OCI-LY3 (cell line): ENCODE measurements around the gene OLIG2.

Source experiments
- H2AFZ ChIP-seq: fragments of 200-600, 300-600 bp; shearing (Covaris generic); 2 replicates; pipeline ENCODE4 v1.6.0; 2014; ENCODE audit warnings: antibody characterized with exemption, low read depth, low read length
- H3K27ac ChIP-seq: fragments of 200-600, 300-600 bp; sonication (generic); 2 replicates; pipeline ENCODE4 v1.5.1; 2014; ENCODE audit warnings: mild to moderate bottlenecking, low read length, moderate library complexity, mixed read lengths
- H3K27me3 ChIP-seq: fragments of 200-600, 300-600 bp; sonication (generic); 2 replicates; pipeline ENCODE4 v1.6.1; 2014; ENCODE audit warnings: low read depth, low read length, mixed read lengths
- H3K36me3 ChIP-seq: fragments of 200-600, 300-600 bp; sonication (generic); replicated peaks from 2 replicates; pipeline ENCODE3; 2014; ENCODE audit warnings: low read depth, low read length, mixed read lengths
- H3K4me1 ChIP-seq: fragments of 300-600, 200-600 bp; sonication (generic); 2 replicates; pipeline ENCODE4 v1.6.1; 2014; ENCODE audit warnings: low read length, mixed read lengths
- H3K4me2 ChIP-seq: fragments of 200-600, 300-600 bp; sonication (generic); 2 replicates; pipeline ENCODE4 v1.6.1; 2014; ENCODE audit warnings: low read length, mixed read lengths
- H3K4me3 ChIP-seq: fragments of 300-600, 200-600 bp; sonication (generic); 2 replicates; pipeline ENCODE4 v1.5.1; 2014; ENCODE audit warnings: antibody characterized with exemption, mild to moderate bottlenecking, low read length, moderate library complexity
- H3K79me2 ChIP-seq: fragments of 300-600, 200-600 bp; shearing (Covaris generic); 2 replicates; pipeline ENCODE4 v1.6.1; 2014; ENCODE audit warnings: mild to moderate bottlenecking, low read length, mixed read lengths
- H3K9ac ChIP-seq: fragments of 300-600, 200-600 bp; shearing (Covaris generic); 2 replicates; pipeline ENCODE4 v1.6.0; 2014; ENCODE audit warnings: mild to moderate bottlenecking, low read length, moderate library complexity
- H3K9me3 ChIP-seq: fragments of 200-600, 300-600 bp; shearing (Covaris generic); 2 replicates; pipeline ENCODE4 v1.6.1; 2014; ENCODE audit warnings: low read length, mixed read lengths; ENCODE audit not compliant: insufficient read depth
- H4K20me1 ChIP-seq: fragments of 200-600, 300-600 bp; sonication (generic); 2 replicates; pipeline ENCODE4 v1.6.1; 2016; ENCODE audit warnings: low read length, mixed read lengths; ENCODE audit not compliant: insufficient read depth
- EZH2phosphoT487 ChIP-seq: fragments of 200-600 bp; shearing (Covaris generic); IDR thresholded peaks from 2 replicates; pipeline ENCODE4 v1.6.1; 2018; ENCODE audit warnings: antibody characterized with exemption, mixed run types, low read depth
- TF ChIP-seq, protein P1 (sequence below): fragments of 200-600, 300-600 bp; sonication (generic); IDR thresholded peaks from 2 replicates; pipeline ENCODE4 v1.5.1; 2014; ENCODE audit warnings: antibody characterized with exemption, low read length, low read depth

Gene OLIG2

DNA sequence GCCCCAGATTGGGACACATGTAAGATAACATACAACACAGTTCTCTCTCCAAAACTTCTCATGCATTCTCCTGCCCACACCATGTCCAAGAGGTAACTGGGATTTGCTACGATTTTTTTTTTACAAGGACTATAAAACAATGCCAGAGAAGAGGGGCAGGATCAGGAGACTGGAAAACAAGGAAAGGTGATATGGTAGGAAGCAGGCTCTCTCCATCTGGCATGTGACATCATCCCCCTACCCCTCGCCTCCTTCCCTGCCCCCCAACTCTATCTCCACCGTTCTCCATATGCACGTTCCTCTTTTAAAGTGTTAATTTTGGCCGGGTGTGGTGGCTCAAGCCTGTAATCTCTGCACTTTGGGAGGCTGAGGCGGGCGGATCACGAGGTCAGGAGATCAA, 20.7 kb downstream of the OLIG2 start:
- H3K79me2 ChIP-seq = no peaks in the 10 kb centered on the region
- H3K9ac ChIP-seq = no peak overlapping the region
- H3K4me3 ChIP-seq = no peak overlapping the region
- H4K20me1 ChIP-seq = no peaks in the 10 kb centered on the region
- TF ChIP-seq, protein P1, sequence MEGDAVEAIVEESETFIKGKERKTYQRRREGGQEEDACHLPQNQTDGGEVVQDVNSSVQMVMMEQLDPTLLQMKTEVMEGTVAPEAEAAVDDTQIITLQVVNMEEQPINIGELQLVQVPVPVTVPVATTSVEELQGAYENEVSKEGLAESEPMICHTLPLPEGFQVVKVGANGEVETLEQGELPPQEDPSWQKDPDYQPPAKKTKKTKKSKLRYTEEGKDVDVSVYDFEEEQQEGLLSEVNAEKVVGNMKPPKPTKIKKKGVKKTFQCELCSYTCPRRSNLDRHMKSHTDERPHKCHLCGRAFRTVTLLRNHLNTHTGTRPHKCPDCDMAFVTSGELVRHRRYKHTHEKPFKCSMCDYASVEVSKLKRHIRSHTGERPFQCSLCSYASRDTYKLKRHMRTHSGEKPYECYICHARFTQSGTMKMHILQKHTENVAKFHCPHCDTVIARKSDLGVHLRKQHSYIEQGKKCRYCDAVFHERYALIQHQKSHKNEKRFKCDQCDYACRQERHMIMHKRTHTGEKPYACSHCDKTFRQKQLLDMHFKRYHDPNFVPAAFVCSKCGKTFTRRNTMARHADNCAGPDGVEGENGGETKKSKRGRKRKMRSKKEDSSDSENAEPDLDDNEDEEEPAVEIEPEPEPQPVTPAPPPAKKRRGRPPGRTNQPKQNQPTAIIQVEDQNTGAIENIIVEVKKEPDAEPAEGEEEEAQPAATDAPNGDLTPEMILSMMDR = no peak
- TF ChIP-seq EZH2phosphoT487 = no peak
- no peak overlapping the region for H2AFZ ChIP-seq
- H3K27ac ChIP-seq = no peak overlapping the region
- H3K4me2 ChIP-seq = no peak overlapping the region
- H3K4me1 ChIP-seq = no peaks in the 10 kb centered on the region
- peaks cover 10% of the 10 kb centered on the region; the same call in 1 of the 2 replicates for H3K27me3 ChIP-seq
- no peaks in the 10 kb centered on the region for H3K9me3 ChIP-seq
- H3K36me3 ChIP-seq = no peaks in the 10 kb centered on the region

DNA sequence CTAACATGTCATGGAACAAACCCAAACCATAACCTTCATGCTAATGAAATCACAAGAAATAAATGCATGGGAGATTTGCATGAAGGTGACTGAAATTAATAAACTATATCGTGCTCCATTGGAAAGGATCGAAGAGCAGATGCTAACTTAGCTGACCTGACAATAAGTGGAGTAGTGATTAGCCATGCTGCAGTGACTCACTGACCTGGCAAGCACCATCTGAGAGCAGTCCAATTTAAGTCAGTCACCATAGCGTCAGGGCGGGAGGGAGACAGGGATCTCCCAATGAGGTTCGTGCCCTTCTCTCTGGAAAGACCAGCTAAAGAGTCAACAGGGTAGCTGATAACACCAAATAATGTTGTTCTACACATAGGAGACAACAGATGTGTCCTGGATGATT, 21.5 kb downstream of the OLIG2 start:
- H2AFZ ChIP-seq = no peak overlapping the region
- H3K9me3 ChIP-seq = no peaks in the 10 kb centered on the region
- no peaks in the 10 kb centered on the region for H4K20me1 ChIP-seq
- no peaks in the 10 kb centered on the region for H3K4me1 ChIP-seq
- H3K4me3 ChIP-seq = no peak overlapping the region
- H3K36me3 ChIP-seq = no peaks in the 10 kb centered on the region
- H3K27ac ChIP-seq = no peak overlapping the region
- H3K9ac ChIP-seq = no peak overlapping the region
- H3K79me2 ChIP-seq = no peaks in the 10 kb centered on the region
- H3K4me2 ChIP-seq = no peak overlapping the region
- H3K27me3 ChIP-seq = peaks cover 10% of the 10 kb centered on the region; the same call in 1 of the 2 replicates
- no peak for TF ChIP-seq EZH2phosphoT487
- TF ChIP-seq, protein P1 = no peak

DNA sequence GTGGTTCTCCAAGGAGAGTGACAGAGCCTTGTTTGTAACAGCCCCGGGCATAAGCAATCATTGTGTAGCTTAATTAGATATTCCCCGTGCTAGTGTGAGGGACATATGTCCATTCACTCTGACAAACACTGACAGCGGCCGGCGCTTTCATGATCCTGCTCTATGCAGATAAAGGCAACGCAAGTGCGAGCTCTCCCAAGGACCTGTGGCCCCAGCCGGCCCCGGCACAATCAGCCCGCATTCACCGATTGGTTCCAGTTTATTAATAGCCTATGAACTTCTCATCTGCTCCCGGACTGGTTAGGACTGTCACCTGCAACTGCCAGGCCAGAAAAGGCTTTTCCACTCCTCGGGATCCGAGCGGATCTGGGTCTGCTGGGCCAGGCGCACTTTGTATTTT, 26.2 kb downstream of the OLIG2 start:
- Histone ChIP-seq H3K9ac (no peak overlapping the region), H3K4me2 (no peak overlapping the region), H3K36me3 (no peaks in the 10 kb centered on the region), H3K27ac (no peak overlapping the region), H3K79me2 (no peaks in the 10 kb centered on the region), H3K4me1 (no peaks in the 10 kb centered on the region), H3K4me3 (no peak overlapping the region), H4K20me1 (no peaks in the 10 kb centered on the region), H3K9me3 (no peaks in the 10 kb centered on the region), H3K27me3 (peaks cover 4% of the 10 kb centered on the region; the same call in 1 of the 2 replicates), H2AFZ (no peak overlapping the region)
- TF ChIP-seq, protein P1 = no peak
- TF ChIP-seq EZH2phosphoT487 = no peak

DNA sequence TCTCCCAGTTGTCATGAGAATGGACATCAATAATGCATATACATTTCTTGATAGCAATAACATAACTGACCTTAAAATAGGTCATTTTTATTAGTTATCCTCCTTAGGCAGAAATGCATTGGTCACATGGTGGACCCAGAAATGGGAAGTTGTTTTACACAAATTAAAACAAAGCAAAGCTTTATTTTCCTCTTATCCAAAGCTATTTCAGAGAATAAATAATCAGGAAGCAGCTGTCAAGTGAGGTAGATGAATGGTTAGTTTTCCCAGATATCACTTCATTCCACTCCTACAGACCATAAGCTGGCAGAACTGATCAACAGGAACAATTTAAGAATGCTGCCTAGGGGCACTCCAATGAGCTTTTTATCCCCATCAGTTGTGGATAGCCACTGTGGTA, 28.2 kb downstream of the OLIG2 start:
- Histone ChIP-seq H3K9ac (no peak overlapping the region), H3K4me1 (0 out of 2 replicates have a peak, but pooled peaks cover under 1% of the 10 kb centered on the region), H3K4me3 (no peak overlapping the region), H3K36me3 (no peaks in the 10 kb centered on the region), H3K79me2 (no peaks in the 10 kb centered on the region), H3K27ac (no peak overlapping the region), H3K9me3 (no peaks in the 10 kb centered on the region), H3K4me2 (no peak overlapping the region), H2AFZ (no peak overlapping the region), H4K20me1 (no peaks in the 10 kb centered on the region), H3K27me3 (peaks cover 2% of the 10 kb centered on the region; the same call in 1 of the 2 replicates)
- TF ChIP-seq EZH2phosphoT487 = no peak
- TF ChIP-seq, protein P1 = no peak
